SK-N-SH (cell line): Measurements from ENCODE around the gene PLAAT4.

Experiments
- CHD2 ChIP-seq: fragments of 150-350 bp; IDR thresholded peaks from 2 replicates; pipeline ENCODE4 v1.6.1; 2018; ENCODE audit warnings: low read length; ENCODE audit not compliant: partially characterized antibody
- ELF1 ChIP-seq: IDR thresholded peaks from 2 replicates; pipeline ENCODE4 v1.4.0; 2012
- EP300 ChIP-seq, 2 experiments: IDR thresholded peaks; 2 replicates each; pipeline versions ENCODE4 v1.4.0 to v1.6.1; 2012; ENCODE audit warnings: borderline replicate concordance in 1 of 2, low read depth in 1 of 2, low read length in 1 of 2
- JUND ChIP-seq: IDR thresholded peaks from 2 replicates; pipeline ENCODE4 v1.4.0; 2012
- MEF2A ChIP-seq: IDR thresholded peaks from 2 replicates; pipeline ENCODE4 v1.4.0; 2012; ENCODE audit warnings: low read depth, borderline replicate concordance
- POLR2AphosphoS5 ChIP-seq: IDR thresholded peaks from 2 replicates; pipeline ENCODE4 v1.6.1; 2012; ENCODE audit warnings: low read depth, low read length
- RFX5 ChIP-seq: IDR thresholded peaks from 2 replicates; pipeline ENCODE4 v1.6.1; 2012; ENCODE audit warnings: mild to moderate bottlenecking, improper control_type of control experiment, low read length
- YY1 ChIP-seq: IDR thresholded peaks from 2 replicates; pipeline ENCODE4 v1.4.0; 2012; ENCODE audit warnings: low read depth, mild to moderate bottlenecking
- TF ChIP-seq, protein P1 (sequence below): fragments of 200-600 bp; sonication (generic); IDR thresholded peaks from 2 replicates; pipeline ENCODE4 v1.6.1; 2017; ENCODE audit warnings: antibody characterized with exemption, mild to moderate bottlenecking, moderate library complexity
- TF ChIP-seq, protein P2 (sequence below): IDR thresholded peaks from 2 replicates; pipeline ENCODE4 v1.6.1; 2012; ENCODE audit warnings: mild to moderate bottlenecking, low read depth, low read length, moderate library complexity
- TF ChIP-seq, protein P3 (sequence below): fragments of 150-350 bp; IDR thresholded peaks from 2 replicates; pipeline ENCODE4 v1.6.1; 2017; ENCODE audit warnings: antibody characterized with exemption, low read length, low read depth, borderline replicate concordance
- TF ChIP-seq, protein P4 (sequence below): IDR thresholded peaks from 2 replicates; pipeline ENCODE4; 2012
- TF ChIP-seq, protein P5 (sequence below): IDR thresholded peaks from 2 replicates; pipeline ENCODE4 v1.4.0; 2012; ENCODE audit warnings: low read depth

DNA sequence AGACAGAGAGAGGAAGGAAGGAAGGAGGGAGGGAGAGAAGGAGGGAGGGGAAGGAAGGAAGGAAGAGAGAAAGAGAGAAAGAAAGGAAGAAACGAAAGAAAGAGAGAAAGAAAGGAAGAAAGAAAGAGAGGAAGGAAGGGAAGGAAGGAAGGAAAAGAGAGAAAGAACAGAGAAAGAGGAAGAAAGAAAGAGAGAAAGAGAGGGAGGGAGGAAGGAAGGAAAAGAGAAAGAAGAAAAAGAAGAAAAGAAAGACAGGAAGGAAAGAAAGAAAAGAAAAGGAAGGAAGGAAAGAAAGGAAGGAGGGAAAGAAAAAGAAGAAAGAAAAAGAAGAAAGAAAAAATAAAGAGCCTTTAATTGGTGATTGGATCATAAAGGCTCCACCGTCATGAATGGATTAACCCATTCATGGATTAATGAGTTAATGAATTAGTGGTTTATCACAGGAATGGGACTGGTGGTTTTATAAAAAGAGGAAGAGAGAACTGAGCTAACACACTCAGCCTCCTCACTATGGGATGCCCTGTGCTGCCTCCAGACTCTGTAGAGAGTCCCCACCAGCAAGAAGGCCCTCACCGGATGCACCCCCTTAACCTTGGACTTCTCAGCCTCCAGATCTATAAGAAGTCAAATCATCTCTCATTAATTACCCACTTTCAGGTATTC lies 35.5 kb downstream of the PLAAT4 start:
- TF ChIP-seq ELF1 (no peak), MEF2A (no peak), EP300 (IDR thresholded peaks at IDR 0.05; ENCODE audit: borderline replicate concordance in 1 of 2, low read depth in 1 of 2, low read length in 1 of 2) (no peak), POLR2AphosphoS5 (no peak), YY1 (no peak), RFX5 (no peak), JUND (no peak), CHD2 (no peak)
- TF ChIP-seq, protein P1, sequence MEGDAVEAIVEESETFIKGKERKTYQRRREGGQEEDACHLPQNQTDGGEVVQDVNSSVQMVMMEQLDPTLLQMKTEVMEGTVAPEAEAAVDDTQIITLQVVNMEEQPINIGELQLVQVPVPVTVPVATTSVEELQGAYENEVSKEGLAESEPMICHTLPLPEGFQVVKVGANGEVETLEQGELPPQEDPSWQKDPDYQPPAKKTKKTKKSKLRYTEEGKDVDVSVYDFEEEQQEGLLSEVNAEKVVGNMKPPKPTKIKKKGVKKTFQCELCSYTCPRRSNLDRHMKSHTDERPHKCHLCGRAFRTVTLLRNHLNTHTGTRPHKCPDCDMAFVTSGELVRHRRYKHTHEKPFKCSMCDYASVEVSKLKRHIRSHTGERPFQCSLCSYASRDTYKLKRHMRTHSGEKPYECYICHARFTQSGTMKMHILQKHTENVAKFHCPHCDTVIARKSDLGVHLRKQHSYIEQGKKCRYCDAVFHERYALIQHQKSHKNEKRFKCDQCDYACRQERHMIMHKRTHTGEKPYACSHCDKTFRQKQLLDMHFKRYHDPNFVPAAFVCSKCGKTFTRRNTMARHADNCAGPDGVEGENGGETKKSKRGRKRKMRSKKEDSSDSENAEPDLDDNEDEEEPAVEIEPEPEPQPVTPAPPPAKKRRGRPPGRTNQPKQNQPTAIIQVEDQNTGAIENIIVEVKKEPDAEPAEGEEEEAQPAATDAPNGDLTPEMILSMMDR = no peak
- TF ChIP-seq, protein P2, sequence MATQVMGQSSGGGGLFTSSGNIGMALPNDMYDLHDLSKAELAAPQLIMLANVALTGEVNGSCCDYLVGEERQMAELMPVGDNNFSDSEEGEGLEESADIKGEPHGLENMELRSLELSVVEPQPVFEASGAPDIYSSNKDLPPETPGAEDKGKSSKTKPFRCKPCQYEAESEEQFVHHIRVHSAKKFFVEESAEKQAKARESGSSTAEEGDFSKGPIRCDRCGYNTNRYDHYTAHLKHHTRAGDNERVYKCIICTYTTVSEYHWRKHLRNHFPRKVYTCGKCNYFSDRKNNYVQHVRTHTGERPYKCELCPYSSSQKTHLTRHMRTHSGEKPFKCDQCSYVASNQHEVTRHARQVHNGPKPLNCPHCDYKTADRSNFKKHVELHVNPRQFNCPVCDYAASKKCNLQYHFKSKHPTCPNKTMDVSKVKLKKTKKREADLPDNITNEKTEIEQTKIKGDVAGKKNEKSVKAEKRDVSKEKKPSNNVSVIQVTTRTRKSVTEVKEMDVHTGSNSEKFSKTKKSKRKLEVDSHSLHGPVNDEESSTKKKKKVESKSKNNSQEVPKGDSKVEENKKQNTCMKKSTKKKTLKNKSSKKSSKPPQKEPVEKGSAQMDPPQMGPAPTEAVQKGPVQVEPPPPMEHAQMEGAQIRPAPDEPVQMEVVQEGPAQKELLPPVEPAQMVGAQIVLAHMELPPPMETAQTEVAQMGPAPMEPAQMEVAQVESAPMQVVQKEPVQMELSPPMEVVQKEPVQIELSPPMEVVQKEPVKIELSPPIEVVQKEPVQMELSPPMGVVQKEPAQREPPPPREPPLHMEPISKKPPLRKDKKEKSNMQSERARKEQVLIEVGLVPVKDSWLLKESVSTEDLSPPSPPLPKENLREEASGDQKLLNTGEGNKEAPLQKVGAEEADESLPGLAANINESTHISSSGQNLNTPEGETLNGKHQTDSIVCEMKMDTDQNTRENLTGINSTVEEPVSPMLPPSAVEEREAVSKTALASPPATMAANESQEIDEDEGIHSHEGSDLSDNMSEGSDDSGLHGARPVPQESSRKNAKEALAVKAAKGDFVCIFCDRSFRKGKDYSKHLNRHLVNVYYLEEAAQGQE = no peak
- TF ChIP-seq, protein P3, sequence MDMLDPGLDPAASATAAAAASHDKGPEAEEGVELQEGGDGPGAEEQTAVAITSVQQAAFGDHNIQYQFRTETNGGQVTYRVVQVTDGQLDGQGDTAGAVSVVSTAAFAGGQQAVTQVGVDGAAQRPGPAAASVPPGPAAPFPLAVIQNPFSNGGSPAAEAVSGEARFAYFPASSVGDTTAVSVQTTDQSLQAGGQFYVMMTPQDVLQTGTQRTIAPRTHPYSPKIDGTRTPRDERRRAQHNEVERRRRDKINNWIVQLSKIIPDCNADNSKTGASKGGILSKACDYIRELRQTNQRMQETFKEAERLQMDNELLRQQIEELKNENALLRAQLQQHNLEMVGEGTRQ = no peak
- TF ChIP-seq, protein P4, sequence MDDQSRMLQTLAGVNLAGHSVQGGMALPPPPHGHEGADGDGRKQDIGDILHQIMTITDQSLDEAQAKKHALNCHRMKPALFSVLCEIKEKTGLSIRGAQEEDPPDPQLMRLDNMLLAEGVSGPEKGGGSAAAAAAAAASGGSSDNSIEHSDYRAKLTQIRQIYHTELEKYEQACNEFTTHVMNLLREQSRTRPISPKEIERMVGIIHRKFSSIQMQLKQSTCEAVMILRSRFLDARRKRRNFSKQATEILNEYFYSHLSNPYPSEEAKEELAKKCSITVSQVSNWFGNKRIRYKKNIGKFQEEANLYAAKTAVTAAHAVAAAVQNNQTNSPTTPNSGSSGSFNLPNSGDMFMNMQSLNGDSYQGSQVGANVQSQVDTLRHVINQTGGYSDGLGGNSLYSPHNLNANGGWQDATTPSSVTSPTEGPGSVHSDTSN = no peak
- TF ChIP-seq, protein P5, sequence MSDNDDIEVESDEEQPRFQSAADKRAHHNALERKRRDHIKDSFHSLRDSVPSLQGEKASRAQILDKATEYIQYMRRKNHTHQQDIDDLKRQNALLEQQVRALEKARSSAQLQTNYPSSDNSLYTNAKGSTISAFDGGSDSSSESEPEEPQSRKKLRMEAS = no peak
